ENCODE results near the gene MAPK10.

The MAPK10 gene

GRCh38 chr4:86117705-86118302, 242.0 kb downstream of the MAPK10 start:
- TF ChIP-seq CTCF (IDR thresholded peaks at IDR 0.05; ENCODE audit: control insufficient read depth, extremely low read depth, insufficient read depth) = no peak
- no peak overlapping the region for H3K4me3 ChIP-seq (ENCODE audit: low read depth, low read length)
- DNase-seq (ENCODE audit: low read depth) = no peak

- H3K4me3 ChIP-seq (ENCODE audit: low read depth, low read length) = no peak overlapping the region
- TF ChIP-seq CTCF (IDR thresholded peaks at IDR 0.05; ENCODE audit: control insufficient read depth, extremely low read depth, insufficient read depth) = no peak
- no peak for DNase-seq (ENCODE audit: low read depth)
Observed at GRCh38 chr4:86114563-86114962, 245.3 kb downstream of the MAPK10 start.

GRCh38 chr4:86108834-86109233, 251.0 kb downstream of the MAPK10 start:
- no peak for DNase-seq (ENCODE audit: low read depth)
- no peak for TF ChIP-seq CTCF (IDR thresholded peaks at IDR 0.05; ENCODE audit: control insufficient read depth, extremely low read depth, insufficient read depth)
- H3K4me3 ChIP-seq (ENCODE audit: low read depth, low read length) = no peak overlapping the region

- TF ChIP-seq CTCF (IDR thresholded peaks at IDR 0.05; ENCODE audit: control insufficient read depth, extremely low read depth, insufficient read depth) = no peak
- DNase-seq (ENCODE audit: low read depth) = no peak
- no peak overlapping the region for H3K4me3 ChIP-seq (ENCODE audit: low read depth, low read length)
Observed at GRCh38 chr4:86108137-86108536, 251.7 kb downstream of the MAPK10 start.

GRCh38 chr4:86107112-86107511, 252.7 kb downstream of the MAPK10 start:
- TF ChIP-seq CTCF (IDR thresholded peaks at IDR 0.05; ENCODE audit: control insufficient read depth, extremely low read depth, insufficient read depth) = no peak
- no peak overlapping the region for H3K4me3 ChIP-seq (ENCODE audit: low read depth, low read length)
- no peak for DNase-seq (ENCODE audit: low read depth)

- H3K4me3 ChIP-seq (ENCODE audit: low read depth, low read length) = no peak overlapping the region
- no peak for DNase-seq (ENCODE audit: low read depth)
- no peak for TF ChIP-seq CTCF (IDR thresholded peaks at IDR 0.05; ENCODE audit: control insufficient read depth, extremely low read depth, insufficient read depth)
Observed at GRCh38 chr4:86106475-86106874, 253.4 kb downstream of the MAPK10 start.

- no peak for TF ChIP-seq CTCF (IDR thresholded peaks at IDR 0.05; ENCODE audit: control insufficient read depth, extremely low read depth, insufficient read depth)
- H3K4me3 ChIP-seq (ENCODE audit: low read depth, low read length) = no peak overlapping the region
Observed at GRCh38 chr4:86101841-86102240, 258.0 kb downstream of the MAPK10 start.

More at GRCh38 chr4:86101841-86102240, 258.0 kb downstream of the MAPK10 start:
- DNase-seq (ENCODE audit: low read depth) = no peak

All from LNCaP clone FGC (cell line).